Spleen (tissue), 7 donors: ENCODE results near the gene SLC1A7.

Experiments
- CTCF ChIP-seq, 11 experiments: fragments of 200-600 bp in 7 of 11; fragments of 450-650 bp in 4 of 11; sonication (generic) in 4 of 11; IDR thresholded peaks in 8 of 11; conservative IDR thresholded peaks in 3 of 11; 1 replicate in 7 of 11; 2 replicates in 4 of 11; pipeline versions ENCODE4 v1.4.0 to v1.8.0; 2016 to 2021; ENCODE audit warnings: antibody characterized with exemption in 11 of 11, inconsistent platforms in 4 of 11, mild to moderate bottlenecking in 1 of 11
- POLR2A ChIP-seq, 3 donors: fragments of 450-650 bp; IDR thresholded peaks; one replicate each; pipeline ENCODE4 v1.5.1; 2017; ENCODE audit warnings: antibody characterized with exemption in 3 of 3, mild to moderate bottlenecking in 1 of 3
- POLR2AphosphoS5 ChIP-seq, 3 donors: sonication (generic); formaldehyde crosslinking; IDR thresholded peaks; one replicate each; pipeline ENCODE4 v1.5.1; 2017; ENCODE audit warnings: antibody characterized with exemption in 3 of 3
- donor health status: DM: no; HTN: no; CAD: no; lungs with moderate emphysema.
- donor health status: DM: no; HTN: no; CAD: no.
- donor health status: DM: no; HTN: no; CAD: no.

- TF ChIP-seq CTCF (IDR thresholded peaks at IDR 0.05 in 8 of 11, conservative IDR thresholded peaks at IDR 0.05 in 3 of 11) (no peak), POLR2A (IDR thresholded peaks at IDR 0.05) (no peak), POLR2AphosphoS5 (IDR thresholded peaks at IDR 0.05) (no peak)
These were observed 13.5 kb upstream of the SLC1A7 start for GRCh38 chr1:53155945-53156344.
